Stimulated activated CD8-positive, alpha-beta memory T cell treated with anti-CD3 and anti-CD28 coated beads, Interleukin-7, amount 100 ng/mL, for 1 hour (primary cell): ENCODE data around the gene ZBTB40.

Source experiments
- DNase-seq, 2 donors: peaks; one replicate each; pipeline ENCODE4 v3.0.0-alpha.2; 2020; ENCODE audit warnings: low read depth in 2 of 2

ZBTB40 gene

GRCh38 chr1:22471610-22472009, 20.0 kb downstream of the ZBTB40 start:
- DNase-seq = no peak

- no peak for DNase-seq
Measured at GRCh38 chr1:22472596-22472995, 20.9 kb downstream of the ZBTB40 start.

GRCh38 chr1:22473952-22474351, 22.3 kb downstream of the ZBTB40 start:
- DNase-seq = no peak

- DNase-seq = no peak
Measured at GRCh38 chr1:22476566-22476965, 24.9 kb downstream of the ZBTB40 start.

- DNase-seq = no peak
Measured at GRCh38 chr1:22483121-22483520, 31.5 kb downstream of the ZBTB40 start.

- no peak for DNase-seq
Measured at GRCh38 chr1:22484706-22485345, 33.2 kb downstream of the ZBTB40 start.

GRCh38 chr1:22485431-22485830, 33.8 kb downstream of the ZBTB40 start:
- DNase-seq = no peak

GRCh38 chr1:22487781-22488180, 36.1 kb downstream of the ZBTB40 start:
- no peak for DNase-seq

- no peak for DNase-seq
Measured at GRCh38 chr1:22488319-22488718, 36.7 kb downstream of the ZBTB40 start.

- no peak for DNase-seq
Measured at GRCh38 chr1:22489278-22489677, 37.6 kb downstream of the ZBTB40 start.

- no peak for DNase-seq
Measured at GRCh38 chr1:22489823-22490222, 38.2 kb downstream of the ZBTB40 start.

GRCh38 chr1:22490309-22490708, 38.7 kb downstream of the ZBTB40 start:
- DNase-seq = no peak

GRCh38 chr1:22491995-22492715, 40.5 kb downstream of the ZBTB40 start:
- DNase-seq = no peak

- no peak for DNase-seq
Measured at GRCh38 chr1:22494144-22494543, 42.5 kb downstream of the ZBTB40 start.

- no peak for DNase-seq
Measured at GRCh38 chr1:22494943-22495579, 43.4 kb downstream of the ZBTB40 start.

GRCh38 chr1:22496536-22497160, 45.0 kb downstream of the ZBTB40 start:
- no peak for DNase-seq

- DNase-seq = no peak
Measured at GRCh38 chr1:22498463-22498862, 46.8 kb downstream of the ZBTB40 start.

GRCh38 chr1:22500058-22500457, 48.4 kb downstream of the ZBTB40 start:
- DNase-seq = no peak

- DNase-seq = no peak
Measured at GRCh38 chr1:22500471-22500870, 48.8 kb downstream of the ZBTB40 start.

GRCh38 chr1:22502202-22502601, 50.6 kb downstream of the ZBTB40 start:
- DNase-seq = no peak

GRCh38 chr1:22503721-22504410, 52.2 kb downstream of the ZBTB40 start:
- DNase-seq = no peak

- DNase-seq = no peak
Measured at GRCh38 chr1:22506130-22506692, 54.6 kb downstream of the ZBTB40 start.
